Naive thymus-derived CD8-positive, alpha-beta T cell (primary cell): ENCODE results near the gene RAMACL. TPM values are rescaled to one million over a fixed set of nuclear protein-coding genes. Genes with fewer than 3 reads are reported as not detected.
A peak's percentile ranks its signal among the peaks of the same experiment; 100 is the strongest.

Experiments used
- ATAC-seq, 2 donors: fragments of 150-1000 bp; cut with Tn5 transposase in 1 of 2; sonication (Bioruptor Pico), chemical (Tn5 transposase) in 1 of 2; 1 replicate in 1 of 2; 2 replicates in 1 of 2; pipeline ENCODE4 v1.10.0; 2021; ENCODE audit warnings: mild to moderate bottlenecking in 2 of 2, moderate library complexity in 2 of 2
- POLR2A ChIA-PET: fragments of 350-600 bp; sonication (Branson Sonifier 250); formaldehyde crosslinking; loops from one replicate; lab custom pipeline; 2021; ENCODE audit warnings: antibody characterized with exemption; lab: Charles Lee
- DNase-seq, 10 donors: peaks; one replicate each; pipeline versions ENCODE4 v3.0.0 to v3.0.0-alpha.2; 2020 to 2022
- H3K27ac Mint-ChIP-seq, 10 donors: one replicate each; pipeline ENCODE4 v1.8.0; 2020 to 2022; ENCODE audit warnings: mild to moderate bottlenecking in 10 of 10, mixed read lengths in 10 of 10, moderate library complexity in 4 of 10, inconsistent platforms in 1 of 10
- H3K27me3 Mint-ChIP-seq, 5 donors: one replicate each; pipeline ENCODE4 v1.8.0; 2021 to 2022; ENCODE audit warnings: mixed read lengths in 5 of 5
- H3K36me3 Mint-ChIP-seq, 3 donors: one replicate each; pipeline ENCODE4 v1.8.0; 2020 to 2022; ENCODE audit warnings: mixed read lengths in 3 of 3, mild to moderate bottlenecking in 2 of 3, inconsistent platforms in 1 of 3
- H3K4me1 Mint-ChIP-seq, 4 donors: one replicate each; pipeline ENCODE4 v1.8.0; 2021 to 2022; ENCODE audit warnings: mixed read lengths in 4 of 4
- H3K4me3 Mint-ChIP-seq, 10 donors: one replicate each; pipeline ENCODE4 v1.8.0; 2020 to 2022; ENCODE audit warnings: mild to moderate bottlenecking in 10 of 10, mixed read lengths in 10 of 10, moderate library complexity in 6 of 10, inconsistent platforms in 1 of 10
- H3K9me3 Mint-ChIP-seq, 9 donors: one replicate each; pipeline ENCODE4 v1.8.0; 2020 to 2022; ENCODE audit warnings: mixed read lengths in 9 of 9, mild to moderate bottlenecking in 3 of 9, inconsistent platforms in 1 of 9, moderate library complexity in 1 of 9
- polyA plus RNA-seq, 3 donors: library from polyadenylated mRNA; unstranded; fragments of 300-500 nt; fragmentation: Illumina TruSeq; gene quantifications; one replicate each; pipeline ENCODE4 v1.2.3, GENCODE V29; 2021
- total RNA-seq, 8 experiments: library from RNA in 2 of 8; stranded (reverse) in 2 of 8; gene quantifications; one replicate each; pipeline ENCODE4 v1.2.3 and lab custom pipeline; 2021 to 2026

RAMACL gene
- total and polyA plus RNA-seq, 5 experiments from 2014 or later = 0.11 to 0.42 (median 0.33) TPM

- POLR2A ChIA-PET = no interaction called here
- Mint-ChIP-seq H3K27ac (no peak overlapping the region), H3K4me1 (peaks cover 0 to 2% (median 0%) of the 10 kb centered on the region in 4 donors), H3K9me3 (no peaks in the 10 kb centered on the region), H3K27me3 (no peaks in the 10 kb centered on the region), H3K4me3 (no peak overlapping the region), H3K36me3 (peaks cover 0 to 8% (median 0%) of the 10 kb centered on the region in 3 donors)
- DNase-seq (no peak), ATAC-seq (no peak)
Measured at GRCh38 chr6:166615059-166615770, 28.7 kb upstream of the RAMACL start.

- no peak overlapping the region for H3K27ac Mint-ChIP-seq
- H3K4me1 Mint-ChIP-seq = peaks cover 0 to 2% (median 0%) of the 10 kb centered on the region in 4 donors
- no peak for DNase-seq
- H3K27me3 Mint-ChIP-seq = no peaks in the 10 kb centered on the region
- H3K36me3 Mint-ChIP-seq = peaks cover 0 to 8% (median 0%) of the 10 kb centered on the region in 3 donors
- no peak overlapping the region for H3K4me3 Mint-ChIP-seq
- ATAC-seq = no peak
- H3K9me3 Mint-ChIP-seq = no peaks in the 10 kb centered on the region
- POLR2A ChIA-PET = no interaction called here
Measured at GRCh38 chr6:166614589-166614988, 28.1 kb upstream of the RAMACL start.

GRCh38 chr6:166614171-166614583, 27.7 kb upstream of the RAMACL start:
- no peak overlapping the region for H3K27ac Mint-ChIP-seq
- H3K4me3 Mint-ChIP-seq = no peak overlapping the region
- H3K9me3 Mint-ChIP-seq = no peaks in the 10 kb centered on the region
- ATAC-seq = no peak
- DNase-seq = no peak
- H3K36me3 Mint-ChIP-seq = peaks cover 0 to 8% (median 0%) of the 10 kb centered on the region in 3 donors
- peaks cover 0 to 2% (median 0%) of the 10 kb centered on the region in 4 donors for H3K4me1 Mint-ChIP-seq
- no peaks in the 10 kb centered on the region for H3K27me3 Mint-ChIP-seq
- POLR2A ChIA-PET = no interaction called here

- POLR2A ChIA-PET = no interaction called here
- ATAC-seq = no peak
- H3K4me3 Mint-ChIP-seq = no peak overlapping the region
- no peaks in the 10 kb centered on the region for H3K27me3 Mint-ChIP-seq
- H3K9me3 Mint-ChIP-seq = no peaks in the 10 kb centered on the region
- no peaks in the 10 kb centered on the region for H3K36me3 Mint-ChIP-seq
- H3K4me1 Mint-ChIP-seq = peaks cover 0 to 2% (median 0%) of the 10 kb centered on the region in 4 donors
- no peak overlapping the region for H3K27ac Mint-ChIP-seq
- DNase-seq = no peak
Measured at GRCh38 chr6:166613027-166613426, 26.5 kb upstream of the RAMACL start.

- Mint-ChIP-seq H3K4me1 (peaks cover 0 to 2% (median 0%) of the 10 kb centered on the region in 4 donors), H3K36me3 (no peaks in the 10 kb centered on the region), H3K27me3 (no peaks in the 10 kb centered on the region), H3K4me3 (no peak overlapping the region), H3K27ac (no peak overlapping the region), H3K9me3 (no peaks in the 10 kb centered on the region)
- DNase-seq = no peak
- POLR2A ChIA-PET = no interaction called here
- no peak for ATAC-seq
Measured at GRCh38 chr6:166612471-166612881, 26.0 kb upstream of the RAMACL start.

- DNase-seq (no peak), ATAC-seq (no peak)
- Mint-ChIP-seq H3K36me3 (no peaks in the 10 kb centered on the region), H3K9me3 (no peaks in the 10 kb centered on the region), H3K4me1 (peaks cover 0 to 1% (median 0%) of the 10 kb centered on the region in 4 donors), H3K27ac (no peak overlapping the region), H3K27me3 (no peaks in the 10 kb centered on the region), H3K4me3 (no peak overlapping the region)
- POLR2A ChIA-PET = no interaction called here
Measured at GRCh38 chr6:166611631-166612030, 25.2 kb upstream of the RAMACL start.

- H3K36me3 Mint-ChIP-seq = no peaks in the 10 kb centered on the region
- no peak overlapping the region for H3K4me3 Mint-ChIP-seq
- POLR2A ChIA-PET = no interaction called here
- ATAC-seq (no peak), DNase-seq (no peak)
- no peak overlapping the region for H3K27ac Mint-ChIP-seq
- H3K4me1 Mint-ChIP-seq = no peaks in the 10 kb centered on the region
- H3K9me3 Mint-ChIP-seq = no peaks in the 10 kb centered on the region
- H3K27me3 Mint-ChIP-seq = no peaks in the 10 kb centered on the region
Measured at GRCh38 chr6:166610069-166610468, 23.6 kb upstream of the RAMACL start.

- H3K27ac Mint-ChIP-seq = no peak overlapping the region
- H3K9me3 Mint-ChIP-seq = no peaks in the 10 kb centered on the region
- no peak overlapping the region for H3K4me3 Mint-ChIP-seq
- POLR2A ChIA-PET = interaction anchor here (0.7 kb wide), 1 partner anchor 10 kb away, joined by 3 read pairs; no protein-coding TSS in a partner anchor
- no peak for ATAC-seq
- no peaks in the 10 kb centered on the region for H3K36me3 Mint-ChIP-seq
- no peak for DNase-seq
- no peaks in the 10 kb centered on the region for H3K4me1 Mint-ChIP-seq
- H3K27me3 Mint-ChIP-seq = no peaks in the 10 kb centered on the region
Measured at GRCh38 chr6:166608774-166609173, 22.3 kb upstream of the RAMACL start.

- peaks cover 0 to 1% (median 0%) of the 10 kb centered on the region in 3 donors for H3K36me3 Mint-ChIP-seq
- no peak overlapping the region for H3K4me3 Mint-ChIP-seq
- ATAC-seq = no peak
- H3K27ac Mint-ChIP-seq = no peak overlapping the region
- H3K9me3 Mint-ChIP-seq = no peaks in the 10 kb centered on the region
- POLR2A ChIA-PET = no interaction called here
- peaks cover 0 to 1% (median 0%) of the 10 kb centered on the region in 5 donors for H3K27me3 Mint-ChIP-seq
- no peak for DNase-seq
- H3K4me1 Mint-ChIP-seq = peaks cover 0 to 2% (median 0%) of the 10 kb centered on the region in 4 donors
Measured at GRCh38 chr6:166605752-166606151, 19.3 kb upstream of the RAMACL start.

GRCh38 chr6:166604911-166605310, 18.4 kb upstream of the RAMACL start:
- ATAC-seq (no peak), DNase-seq (no peak)
- no peak overlapping the region for H3K4me3 Mint-ChIP-seq
- POLR2A ChIA-PET = no interaction called here
- H3K9me3 Mint-ChIP-seq = no peaks in the 10 kb centered on the region
- peaks cover 0 to 4% (median 0%) of the 10 kb centered on the region in 4 donors for H3K4me1 Mint-ChIP-seq
- peaks cover 0 to 2% (median 0%) of the 10 kb centered on the region in 5 donors for H3K27me3 Mint-ChIP-seq
- peak overlapping the region in 1 of 10 donors; percentile 63 for H3K27ac Mint-ChIP-seq
- H3K36me3 Mint-ChIP-seq = peaks cover 0 to 2% (median 0%) of the 10 kb centered on the region in 3 donors

- Mint-ChIP-seq H3K4me3 (no peak overlapping the region), H3K27me3 (peaks cover 0 to 2% (median 0%) of the 10 kb centered on the region in 5 donors), H3K27ac (no peak overlapping the region), H3K4me1 (peaks cover 0 to 4% (median 0%) of the 10 kb centered on the region in 4 donors), H3K9me3 (no peaks in the 10 kb centered on the region), H3K36me3 (peaks cover 0 to 2% (median 0%) of the 10 kb centered on the region in 3 donors)
- DNase-seq (no peak), ATAC-seq (no peak)
- POLR2A ChIA-PET = no interaction called here
Measured at GRCh38 chr6:166604328-166604727, 17.9 kb upstream of the RAMACL start.

GRCh38 chr6:166603043-166603690, 16.7 kb upstream of the RAMACL start:
- ATAC-seq (no peak), DNase-seq (no peak)
- peaks cover 0 to 6% (median 0%) of the 10 kb centered on the region in 4 donors for H3K4me1 Mint-ChIP-seq
- H3K27me3 Mint-ChIP-seq = peaks cover 0 to 2% (median 0%) of the 10 kb centered on the region in 5 donors
- H3K27ac Mint-ChIP-seq = no peak overlapping the region
- H3K36me3 Mint-ChIP-seq = peaks cover 0 to 2% (median 0%) of the 10 kb centered on the region in 3 donors
- POLR2A ChIA-PET = no interaction called here
- no peaks in the 10 kb centered on the region for H3K9me3 Mint-ChIP-seq
- no peak overlapping the region for H3K4me3 Mint-ChIP-seq

- no peak for DNase-seq
- Mint-ChIP-seq H3K4me1 (peaks cover 0 to 6% (median 0%) of the 10 kb centered on the region in 4 donors), H3K27me3 (peaks cover 0 to 3% (median 0%) of the 10 kb centered on the region in 5 donors), H3K27ac (no peak overlapping the region), H3K9me3 (no peaks in the 10 kb centered on the region), H3K36me3 (peaks cover 0 to 2% (median 0%) of the 10 kb centered on the region in 3 donors), H3K4me3 (no peak overlapping the region)
- POLR2A ChIA-PET = no interaction called here
- ATAC-seq = no peak
Measured at GRCh38 chr6:166601956-166602355, 15.5 kb upstream of the RAMACL start.
